ENCODE results near the gene GUCY1A2.

The GUCY1A2 gene

GRCh38 chr11:106763501-106763900 is 254.8 kb downstream of the GUCY1A2 start:
- DNase-seq (ENCODE audit: low spot score) = no peak
- no peaks in the 10 kb centered on the region for H3K36me3 Mint-ChIP-seq (ENCODE audit: low read depth)
- H3K4me1 Mint-ChIP-seq (ENCODE audit: low read depth) = no peaks in the 10 kb centered on the region
- H3K4me3 Mint-ChIP-seq = no peak overlapping the region
- no peaks in the 10 kb centered on the region for H3K27me3 Mint-ChIP-seq (ENCODE audit: low read depth)
- peaks cover 8% of the 10 kb centered on the region for H3K9me3 Mint-ChIP-seq
- no peak overlapping the region for H3K27ac Mint-ChIP-seq

GRCh38 chr11:106761745-106762144 is 256.5 kb downstream of the GUCY1A2 start:
- H3K9me3 Mint-ChIP-seq = peaks cover 14% of the 10 kb centered on the region
- H3K27me3 Mint-ChIP-seq (ENCODE audit: low read depth) = no peaks in the 10 kb centered on the region
- no peaks in the 10 kb centered on the region for H3K36me3 Mint-ChIP-seq (ENCODE audit: low read depth)
- no peaks in the 10 kb centered on the region for H3K4me1 Mint-ChIP-seq (ENCODE audit: low read depth)
- DNase-seq (ENCODE audit: low spot score) = no peak
- H3K27ac Mint-ChIP-seq = no peak overlapping the region
- no peak overlapping the region for H3K4me3 Mint-ChIP-seq

- Mint-ChIP-seq H3K27me3 (ENCODE audit: low read depth) (no peaks in the 10 kb centered on the region), H3K36me3 (ENCODE audit: low read depth) (no peaks in the 10 kb centered on the region), H3K4me1 (ENCODE audit: low read depth) (no peaks in the 10 kb centered on the region), H3K4me3 (no peak overlapping the region), H3K27ac (no peak overlapping the region), H3K9me3 (peaks cover 16% of the 10 kb centered on the region)
- no peak for DNase-seq (ENCODE audit: low spot score)
Observed at GRCh38 chr11:106761240-106761639, 257.0 kb downstream of the GUCY1A2 start.

GRCh38 chr11:106748059-106748458 is 270.2 kb downstream of the GUCY1A2 start:
- Mint-ChIP-seq H3K36me3 (ENCODE audit: low read depth) (no peaks in the 10 kb centered on the region), H3K4me1 (ENCODE audit: low read depth) (no peaks in the 10 kb centered on the region), H3K27me3 (ENCODE audit: low read depth) (no peaks in the 10 kb centered on the region), H3K4me3 (no peak overlapping the region), H3K9me3 (peaks cover 4% of the 10 kb centered on the region), H3K27ac (no peak overlapping the region)
- no peak for DNase-seq (ENCODE audit: low spot score)

- H3K36me3 Mint-ChIP-seq (ENCODE audit: low read depth) = no peaks in the 10 kb centered on the region
- no peak for DNase-seq (ENCODE audit: low spot score)
- H3K27ac Mint-ChIP-seq = no peak overlapping the region
- H3K4me3 Mint-ChIP-seq = no peak overlapping the region
- H3K27me3 Mint-ChIP-seq (ENCODE audit: low read depth) = no peaks in the 10 kb centered on the region
- peaks cover 8% of the 10 kb centered on the region for H3K9me3 Mint-ChIP-seq
- H3K4me1 Mint-ChIP-seq (ENCODE audit: low read depth) = no peaks in the 10 kb centered on the region
Observed at GRCh38 chr11:106745941-106746340, 272.3 kb downstream of the GUCY1A2 start.

GRCh38 chr11:106733635-106734034 is 284.6 kb downstream of the GUCY1A2 start:
- H3K4me3 Mint-ChIP-seq = no peak overlapping the region
- H3K36me3 Mint-ChIP-seq (ENCODE audit: low read depth) = no peaks in the 10 kb centered on the region
- no peak for DNase-seq (ENCODE audit: low spot score)

GRCh38 chr11:106728859-106729258 is 289.4 kb downstream of the GUCY1A2 start:
- no peak for DNase-seq (ENCODE audit: low spot score)
- no peaks in the 10 kb centered on the region for H3K4me1 Mint-ChIP-seq (ENCODE audit: low read depth)
- H3K27me3 Mint-ChIP-seq (ENCODE audit: low read depth) = no peaks in the 10 kb centered on the region
- no peak overlapping the region for H3K4me3 Mint-ChIP-seq
- H3K36me3 Mint-ChIP-seq (ENCODE audit: low read depth) = no peaks in the 10 kb centered on the region
- H3K27ac Mint-ChIP-seq = no peak overlapping the region
- peaks cover 6% of the 10 kb centered on the region for H3K9me3 Mint-ChIP-seq

More at GRCh38 chr11:106733635-106734034, 284.6 kb downstream of the GUCY1A2 start:
- Mint-ChIP-seq H3K27ac (no peak overlapping the region), H3K27me3 (ENCODE audit: low read depth) (no peaks in the 10 kb centered on the region), H3K9me3 (peaks cover 27% of the 10 kb centered on the region), H3K4me1 (ENCODE audit: low read depth) (no peaks in the 10 kb centered on the region)

GRCh38 chr11:106728379-106728778 is 289.9 kb downstream of the GUCY1A2 start:
- Mint-ChIP-seq H3K27me3 (ENCODE audit: low read depth) (no peaks in the 10 kb centered on the region), H3K4me1 (ENCODE audit: low read depth) (no peaks in the 10 kb centered on the region), H3K36me3 (ENCODE audit: low read depth) (no peaks in the 10 kb centered on the region), H3K4me3 (no peak overlapping the region), H3K9me3 (peaks cover 6% of the 10 kb centered on the region), H3K27ac (no peak overlapping the region)
- no peak for DNase-seq (ENCODE audit: low spot score)

GRCh38 chr11:106727256-106727655 is 291.0 kb downstream of the GUCY1A2 start:
- DNase-seq (ENCODE audit: low spot score) = no peak
- Mint-ChIP-seq H3K4me3 (no peak overlapping the region), H3K27ac (no peak overlapping the region), H3K36me3 (ENCODE audit: low read depth) (no peaks in the 10 kb centered on the region), H3K27me3 (ENCODE audit: low read depth) (no peaks in the 10 kb centered on the region), H3K9me3 (peaks cover 6% of the 10 kb centered on the region), H3K4me1 (ENCODE audit: low read depth) (no peaks in the 10 kb centered on the region)

- H3K27ac Mint-ChIP-seq = no peak overlapping the region
- H3K4me1 Mint-ChIP-seq (ENCODE audit: low read depth) = no peaks in the 10 kb centered on the region
- H3K9me3 Mint-ChIP-seq = no peaks in the 10 kb centered on the region
- H3K27me3 Mint-ChIP-seq (ENCODE audit: low read depth) = no peaks in the 10 kb centered on the region
- no peak for DNase-seq (ENCODE audit: low spot score)
- H3K4me3 Mint-ChIP-seq = no peak overlapping the region
- H3K36me3 Mint-ChIP-seq (ENCODE audit: low read depth) = no peaks in the 10 kb centered on the region
Observed at GRCh38 chr11:106724293-106724892, 293.9 kb downstream of the GUCY1A2 start.

GRCh38 chr11:106723071-106723470 is 295.2 kb downstream of the GUCY1A2 start:
- Mint-ChIP-seq H3K9me3 (no peaks in the 10 kb centered on the region), H3K4me3 (no peak overlapping the region), H3K27me3 (ENCODE audit: low read depth) (no peaks in the 10 kb centered on the region), H3K4me1 (ENCODE audit: low read depth) (no peaks in the 10 kb centered on the region), H3K36me3 (ENCODE audit: low read depth) (no peaks in the 10 kb centered on the region), H3K27ac (no peak overlapping the region)
- DNase-seq (ENCODE audit: low spot score) = no peak

- no peaks in the 10 kb centered on the region for H3K27me3 Mint-ChIP-seq (ENCODE audit: low read depth)
- no peaks in the 10 kb centered on the region for H3K36me3 Mint-ChIP-seq (ENCODE audit: low read depth)
- no peaks in the 10 kb centered on the region for H3K4me1 Mint-ChIP-seq (ENCODE audit: low read depth)
Observed at GRCh38 chr11:106717222-106717621, 301.1 kb downstream of the GUCY1A2 start.

GRCh38 chr11:106714199-106714598 is 304.1 kb downstream of the GUCY1A2 start:
- Mint-ChIP-seq H3K36me3 (ENCODE audit: low read depth) (no peaks in the 10 kb centered on the region), H3K27ac (no peak overlapping the region), H3K27me3 (ENCODE audit: low read depth) (no peaks in the 10 kb centered on the region), H3K9me3 (peaks cover 3% of the 10 kb centered on the region), H3K4me1 (ENCODE audit: low read depth) (no peaks in the 10 kb centered on the region), H3K4me3 (no peak overlapping the region)
- DNase-seq (ENCODE audit: low spot score) = no peak

More at GRCh38 chr11:106717222-106717621, 301.1 kb downstream of the GUCY1A2 start:
- Mint-ChIP-seq H3K9me3 (peaks cover 3% of the 10 kb centered on the region), H3K27ac (no peak overlapping the region), H3K4me3 (no peak overlapping the region)
- no peak for DNase-seq (ENCODE audit: low spot score)

GRCh38 chr11:106708348-106708747 is 309.9 kb downstream of the GUCY1A2 start:
- Mint-ChIP-seq H3K36me3 (ENCODE audit: low read depth) (no peaks in the 10 kb centered on the region), H3K9me3 (peaks cover 3% of the 10 kb centered on the region), H3K27ac (no peak overlapping the region), H3K4me3 (no peak overlapping the region), H3K27me3 (ENCODE audit: low read depth) (no peaks in the 10 kb centered on the region), H3K4me1 (ENCODE audit: low read depth) (no peaks in the 10 kb centered on the region)
- no peak for DNase-seq (ENCODE audit: low spot score)

- DNase-seq (ENCODE audit: low spot score) = no peak
- no peaks in the 10 kb centered on the region for H3K36me3 Mint-ChIP-seq (ENCODE audit: low read depth)
- no peaks in the 10 kb centered on the region for H3K9me3 Mint-ChIP-seq
- no peak overlapping the region for H3K27ac Mint-ChIP-seq
- H3K4me3 Mint-ChIP-seq = no peak overlapping the region
- no peaks in the 10 kb centered on the region for H3K4me1 Mint-ChIP-seq (ENCODE audit: low read depth)
- H3K27me3 Mint-ChIP-seq (ENCODE audit: low read depth) = no peaks in the 10 kb centered on the region
Observed at GRCh38 chr11:106706355-106706754, 311.9 kb downstream of the GUCY1A2 start.

All from T-helper 2 cell treated with Interferon-gamma antibody and Interleukin-4, amounts not matched to agents 5 μg/mL and 100 μg/mL, for 36 hours (primary cell).